SK-N-SH (cell line): ENCODE results near the gene TMEM9. TPM values are rescaled to one million over a fixed set of nuclear protein-coding genes. Genes with fewer than 3 reads are reported as not detected.

Source experiments
- CTCF ChIA-PET: fragments of 300-600, 350-600 bp; formaldehyde crosslinking; extraction: SDS; loops from one replicate; lab custom pipeline; 2021; lab: Yijun Ruan, JAX
- POLR2A ChIA-PET: fragments of 350-600 bp; sonication (Branson Sonifier 250); formaldehyde crosslinking; extraction: SDS; loops from one replicate; lab custom pipeline; 2020; ENCODE audit warnings: antibody characterized with exemption, inconsistent platforms; lab: Yijun Ruan, JAX
- DNase-seq: peaks from one replicate; pipeline ENCODE4 v3.0.0; 2012
- H2AFZ ChIP-seq: fragments of 200-600 bp; sonication (generic); 2 replicates; pipeline ENCODE4 v1.8.1; 2016; ENCODE audit warnings: antibody characterized with exemption, mild to moderate bottlenecking, low read depth
- H3F3A ChIP-seq: fragments of 200-600 bp; sonication (generic); replicated peaks from 2 replicates; pipeline ENCODE3; 2016; ENCODE audit warnings: antibody characterized with exemption, mild to moderate bottlenecking; ENCODE audit not compliant: insufficient read depth
- H3K27ac ChIP-seq, 2 experiments: fragments of 200-500 bp in 1 of 2; fragments of 200-600 bp in 1 of 2; sonication (Bioruptor generic) in 1 of 2; sonication (generic), shearing (Covaris generic) in 1 of 2; 2 replicates each; pipeline versions ENCODE4 v1.5.1 to v1.6.1; 2014 to 2016; ENCODE audit warnings: low read depth in 2 of 2, inconsistent platforms in 1 of 2, low read length in 1 of 2, mild to moderate bottlenecking in 1 of 2, mixed read lengths in 1 of 2
- H3K27me3 ChIP-seq: fragments of 200-600 bp; sonication (generic), shearing (Covaris generic); 2 replicates; pipeline ENCODE4 v1.6.1; 2016; ENCODE audit warnings: mixed run types; ENCODE audit not compliant: insufficient read depth
- H3K36me3 ChIP-seq, 2 experiments: fragments of 200-500 bp in 1 of 2; fragments of 200-600 bp in 1 of 2; sonication (Bioruptor generic) in 1 of 2; sonication (generic) in 1 of 2; replicated peaks in 1 of 2; 2 replicates each; pipeline versions ENCODE3 to v1.5.1; 2014 to 2016; ENCODE audit warnings: low read length in 1 of 2, mild to moderate bottlenecking in 1 of 2; ENCODE audit not compliant: insufficient read depth in 2 of 2, control insufficient read depth in 1 of 2
- H3K4me1 ChIP-seq, 2 experiments: fragments of 200-500 bp in 1 of 2; fragments of 200-600 bp in 1 of 2; sonication (Bioruptor generic) in 1 of 2; sonication (generic), shearing (Covaris generic) in 1 of 2; 2 replicates each; pipeline versions ENCODE4 v1.5.1 to v1.6.1; 2014 to 2016; ENCODE audit warnings: low read depth in 1 of 2, low read length in 1 of 2, mixed run types in 1 of 2; ENCODE audit not compliant: insufficient read depth in 2 of 2, control insufficient read depth in 1 of 2
- H3K4me2 ChIP-seq: fragments of 200-600 bp; sonication (generic), shearing (Covaris generic); 2 replicates; pipeline ENCODE4 v1.6.1; 2017; ENCODE audit warnings: mixed run types
- H3K4me3 ChIP-seq, 2 experiments: fragments of 200-500 bp in 1 of 2; fragments of 200-600 bp in 1 of 2; sonication (Bioruptor generic) in 1 of 2; sonication (generic), shearing (Covaris generic) in 1 of 2; 2 replicates each; pipeline versions ENCODE4 v1.5.1 to v1.8.1; 2014 to 2016; ENCODE audit warnings: low read depth in 2 of 2, inconsistent platforms in 1 of 2, low read length in 1 of 2, mild to moderate bottlenecking in 1 of 2, mixed read lengths in 1 of 2, moderate library complexity in 1 of 2
- H3K79me2 ChIP-seq: fragments of 200-600 bp; sonication (generic); 2 replicates; pipeline ENCODE4 v1.8.1; 2017; ENCODE audit warnings: mild to moderate bottlenecking; ENCODE audit not compliant: insufficient read depth
- H3K9ac ChIP-seq: fragments of 200-600 bp; sonication (generic); 2 replicates; pipeline ENCODE4 v1.6.1; 2017; ENCODE audit warnings: mixed run types
- H3K9me2 ChIP-seq: fragments of 200-600 bp; sonication (generic); 2 replicates; pipeline ENCODE4 v1.6.1; 2017; ENCODE audit warnings: mixed run types
- H3K9me3 ChIP-seq: fragments of 200-600 bp; sonication (generic); 2 replicates; pipeline ENCODE4 v1.6.1; 2017; ENCODE audit warnings: mixed run types, mild to moderate bottlenecking, moderate library complexity
- H4K20me1 ChIP-seq: fragments of 200-600 bp; sonication (generic); 2 replicates; pipeline ENCODE4 v1.6.1; 2017; ENCODE audit warnings: mild to moderate bottlenecking, mixed run types; ENCODE audit not compliant: insufficient read depth
- CHD2 ChIP-seq: fragments of 150-350 bp; IDR thresholded peaks from 2 replicates; pipeline ENCODE4 v1.6.1; 2018; ENCODE audit warnings: low read length; ENCODE audit not compliant: partially characterized antibody
- ELF1 ChIP-seq: IDR thresholded peaks from 2 replicates; pipeline ENCODE4 v1.4.0; 2012
- EZH2phosphoT487 ChIP-seq: fragments of 200-600 bp; sonication (generic); IDR thresholded peaks from 2 replicates; pipeline ENCODE4 v1.6.1; 2017; ENCODE audit warnings: low read depth, mixed run types, mild to moderate bottlenecking, antibody characterized with exemption, moderate library complexity, borderline replicate concordance
- FOSL2 ChIP-seq: IDR thresholded peaks from 2 replicates; pipeline ENCODE4 v1.4.0; 2012; ENCODE audit warnings: low read depth, mild to moderate bottlenecking, moderate library complexity, borderline replicate concordance
- FOXJ3 ChIP-seq: sonication (generic); formaldehyde crosslinking; IDR thresholded peaks from 2 replicates; pipeline ENCODE4 v1.5.1; 2020; ENCODE audit warnings: mild to moderate bottlenecking, missing genetic modification reagents
- GABPA ChIP-seq: IDR thresholded peaks from 2 replicates; pipeline ENCODE4 v1.4.0; 2012; ENCODE audit warnings: low read depth, mild to moderate bottlenecking
- JUND ChIP-seq: IDR thresholded peaks from 2 replicates; pipeline ENCODE4 v1.4.0; 2012
- MEF2A ChIP-seq: IDR thresholded peaks from 2 replicates; pipeline ENCODE4 v1.4.0; 2012; ENCODE audit warnings: low read depth, borderline replicate concordance
- NRF1 ChIP-seq: IDR thresholded peaks from 2 replicates; pipeline ENCODE4 v1.6.1; 2012; ENCODE audit warnings: low read depth, mild to moderate bottlenecking, low read length
- POLR2AphosphoS5 ChIP-seq: IDR thresholded peaks from 2 replicates; pipeline ENCODE4 v1.6.1; 2012; ENCODE audit warnings: low read depth, low read length
- RAD21 ChIP-seq: IDR thresholded peaks from 2 replicates; pipeline ENCODE4 v1.6.1; 2012; ENCODE audit warnings: mild to moderate bottlenecking, low read length
- RCOR1 ChIP-seq: fragments of 150-350 bp; IDR thresholded peaks from 2 replicates; pipeline ENCODE4 v1.6.1; 2017; ENCODE audit warnings: antibody characterized with exemption, low read length
- RXRA ChIP-seq: IDR thresholded peaks from 2 replicates; pipeline ENCODE4 v1.4.0; 2012; ENCODE audit warnings: low read depth, mild to moderate bottlenecking, borderline replicate concordance
- WGBS: methylation state at CpG from one replicate; pipeline ENCODE4 v1.1.6; 2017; ENCODE audit warnings: low lambda C conversion rate; 5-methylcytosine and 5-hydroxymethylcytosine counted together
- polyA plus RNA-seq, 3 experiments: library from polyadenylated mRNA; depleted of rRNA; stranded (reverse); fragments of >200 nt; gene quantifications; 2 replicates each; pipeline ENCODE4 v1.2.3, GENCODE V29; 2012
- TF ChIP-seq, protein P1 (sequence below): IDR thresholded peaks from 2 replicates; pipeline ENCODE4 v1.6.1; 2012; ENCODE audit warnings: mild to moderate bottlenecking, low read depth, low read length, moderate library complexity
- TF ChIP-seq, protein P2 (sequence below): fragments of 200-600 bp; sonication (generic); IDR thresholded peaks from 2 replicates; pipeline ENCODE4 v1.6.1; 2017; ENCODE audit warnings: antibody characterized with exemption, mild to moderate bottlenecking, moderate library complexity
- TF ChIP-seq, protein P3 (sequence below): fragments of 150-350 bp; IDR thresholded peaks from 2 replicates; pipeline ENCODE4 v1.6.1; 2017; ENCODE audit warnings: antibody characterized with exemption, low read length, low read depth, borderline replicate concordance
- TF ChIP-seq, protein P4 (sequence below): IDR thresholded peaks from 2 replicates; pipeline ENCODE4 v1.4.0; 2012; ENCODE audit warnings: low read depth, borderline replicate concordance

TMEM9 gene
- polyA plus RNA-seq, 1 of the 3 experiments (the other 2 are of a cell fraction), result 126 TPM

DNA sequence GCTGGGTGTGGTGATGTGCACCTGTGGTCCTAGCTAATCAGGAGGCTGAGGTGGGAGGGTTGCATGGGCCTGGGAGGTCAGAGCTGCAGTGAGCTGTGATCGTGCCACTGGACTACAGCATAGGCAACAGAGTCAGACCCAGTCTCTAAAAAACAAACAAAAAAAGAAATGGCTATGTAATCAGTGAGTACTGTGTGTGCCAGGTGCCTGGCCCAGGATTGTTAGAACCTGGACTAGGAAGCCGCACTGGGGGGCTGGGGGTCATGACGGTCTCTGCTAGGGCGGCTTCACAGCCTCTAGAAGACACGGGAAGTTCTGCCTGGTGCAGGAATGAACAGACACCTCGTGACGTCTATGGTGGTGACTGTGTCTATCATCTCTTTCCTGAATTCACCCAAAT lies 8.5 kb downstream of the TMEM9 start:
- Histone ChIP-seq H3K9me3 (no peaks in the 10 kb centered on the region), H3K27ac (no peak overlapping the region), H2AFZ (no peak overlapping the region), H3F3A (no peaks in the 10 kb centered on the region), H3K4me2 (no peak overlapping the region), H3K9me2 (no peaks in the 10 kb centered on the region), H3K36me3 (peaks cover 39 to 94% of the 10 kb centered on the region in 2 experiments), H3K27me3 (no peaks in the 10 kb centered on the region), H3K4me3 (no peak overlapping the region)
- ChIA-PET POLR2A (no interaction called here), CTCF (interaction anchor here (1.4 to 3.8 kb wide), 3 partner anchors 25 to 127 kb away, joined by 3 to 11 read pairs (median 3); no protein-coding TSS in a partner anchor)
- 82% methylated on average over 7 of the region's 7 CpGs for WGBS
- TF ChIP-seq MEF2A (no peak), NRF1 (no peak), POLR2AphosphoS5 (no peak), EZH2phosphoT487 (no peak), JUND (no peak), RAD21 (no peak)
- TF ChIP-seq, protein P1, sequence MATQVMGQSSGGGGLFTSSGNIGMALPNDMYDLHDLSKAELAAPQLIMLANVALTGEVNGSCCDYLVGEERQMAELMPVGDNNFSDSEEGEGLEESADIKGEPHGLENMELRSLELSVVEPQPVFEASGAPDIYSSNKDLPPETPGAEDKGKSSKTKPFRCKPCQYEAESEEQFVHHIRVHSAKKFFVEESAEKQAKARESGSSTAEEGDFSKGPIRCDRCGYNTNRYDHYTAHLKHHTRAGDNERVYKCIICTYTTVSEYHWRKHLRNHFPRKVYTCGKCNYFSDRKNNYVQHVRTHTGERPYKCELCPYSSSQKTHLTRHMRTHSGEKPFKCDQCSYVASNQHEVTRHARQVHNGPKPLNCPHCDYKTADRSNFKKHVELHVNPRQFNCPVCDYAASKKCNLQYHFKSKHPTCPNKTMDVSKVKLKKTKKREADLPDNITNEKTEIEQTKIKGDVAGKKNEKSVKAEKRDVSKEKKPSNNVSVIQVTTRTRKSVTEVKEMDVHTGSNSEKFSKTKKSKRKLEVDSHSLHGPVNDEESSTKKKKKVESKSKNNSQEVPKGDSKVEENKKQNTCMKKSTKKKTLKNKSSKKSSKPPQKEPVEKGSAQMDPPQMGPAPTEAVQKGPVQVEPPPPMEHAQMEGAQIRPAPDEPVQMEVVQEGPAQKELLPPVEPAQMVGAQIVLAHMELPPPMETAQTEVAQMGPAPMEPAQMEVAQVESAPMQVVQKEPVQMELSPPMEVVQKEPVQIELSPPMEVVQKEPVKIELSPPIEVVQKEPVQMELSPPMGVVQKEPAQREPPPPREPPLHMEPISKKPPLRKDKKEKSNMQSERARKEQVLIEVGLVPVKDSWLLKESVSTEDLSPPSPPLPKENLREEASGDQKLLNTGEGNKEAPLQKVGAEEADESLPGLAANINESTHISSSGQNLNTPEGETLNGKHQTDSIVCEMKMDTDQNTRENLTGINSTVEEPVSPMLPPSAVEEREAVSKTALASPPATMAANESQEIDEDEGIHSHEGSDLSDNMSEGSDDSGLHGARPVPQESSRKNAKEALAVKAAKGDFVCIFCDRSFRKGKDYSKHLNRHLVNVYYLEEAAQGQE, result no peak
- TF ChIP-seq, protein P2, sequence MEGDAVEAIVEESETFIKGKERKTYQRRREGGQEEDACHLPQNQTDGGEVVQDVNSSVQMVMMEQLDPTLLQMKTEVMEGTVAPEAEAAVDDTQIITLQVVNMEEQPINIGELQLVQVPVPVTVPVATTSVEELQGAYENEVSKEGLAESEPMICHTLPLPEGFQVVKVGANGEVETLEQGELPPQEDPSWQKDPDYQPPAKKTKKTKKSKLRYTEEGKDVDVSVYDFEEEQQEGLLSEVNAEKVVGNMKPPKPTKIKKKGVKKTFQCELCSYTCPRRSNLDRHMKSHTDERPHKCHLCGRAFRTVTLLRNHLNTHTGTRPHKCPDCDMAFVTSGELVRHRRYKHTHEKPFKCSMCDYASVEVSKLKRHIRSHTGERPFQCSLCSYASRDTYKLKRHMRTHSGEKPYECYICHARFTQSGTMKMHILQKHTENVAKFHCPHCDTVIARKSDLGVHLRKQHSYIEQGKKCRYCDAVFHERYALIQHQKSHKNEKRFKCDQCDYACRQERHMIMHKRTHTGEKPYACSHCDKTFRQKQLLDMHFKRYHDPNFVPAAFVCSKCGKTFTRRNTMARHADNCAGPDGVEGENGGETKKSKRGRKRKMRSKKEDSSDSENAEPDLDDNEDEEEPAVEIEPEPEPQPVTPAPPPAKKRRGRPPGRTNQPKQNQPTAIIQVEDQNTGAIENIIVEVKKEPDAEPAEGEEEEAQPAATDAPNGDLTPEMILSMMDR, result no peak
- TF ChIP-seq, protein P3, sequence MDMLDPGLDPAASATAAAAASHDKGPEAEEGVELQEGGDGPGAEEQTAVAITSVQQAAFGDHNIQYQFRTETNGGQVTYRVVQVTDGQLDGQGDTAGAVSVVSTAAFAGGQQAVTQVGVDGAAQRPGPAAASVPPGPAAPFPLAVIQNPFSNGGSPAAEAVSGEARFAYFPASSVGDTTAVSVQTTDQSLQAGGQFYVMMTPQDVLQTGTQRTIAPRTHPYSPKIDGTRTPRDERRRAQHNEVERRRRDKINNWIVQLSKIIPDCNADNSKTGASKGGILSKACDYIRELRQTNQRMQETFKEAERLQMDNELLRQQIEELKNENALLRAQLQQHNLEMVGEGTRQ, result no peak
- TF ChIP-seq, all 33 proteins: peak for 0
- Histone ChIP-seq H3K9ac (no peak overlapping the region), H4K20me1 (no peaks in the 10 kb centered on the region), H3K79me2 (no peaks in the 10 kb centered on the region), H3K4me1 (peaks cover 0 to 29% of the 10 kb centered on the region in 2 experiments; a peak in 1 of 4 replicates)
- no peak for DNase-seq

DNA sequence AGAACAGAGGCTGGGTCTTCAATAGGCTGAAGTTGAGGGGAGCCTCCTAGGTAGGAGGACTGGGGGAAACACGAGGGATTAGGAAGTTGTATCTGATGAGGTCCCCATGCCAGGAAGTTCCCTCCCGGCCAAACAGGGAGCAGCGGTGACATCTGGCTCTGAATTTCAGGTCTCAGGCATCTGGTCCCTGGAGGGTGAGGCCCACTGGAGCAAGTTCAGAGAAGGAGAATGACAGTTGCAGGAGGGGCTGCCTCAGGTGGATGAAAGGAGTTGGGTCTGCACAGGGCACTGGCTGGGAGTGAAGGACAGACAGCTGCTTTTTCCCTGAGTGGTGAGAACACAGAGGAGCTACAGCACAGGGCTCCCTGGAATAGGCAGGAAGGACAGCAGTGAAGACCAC lies 9.1 kb downstream of the TMEM9 start:
- no peaks in the 10 kb centered on the region for H3K9me3 ChIP-seq
- peaks cover 32 to 94% of the 10 kb centered on the region in 2 experiments for H3K36me3 ChIP-seq
- H3K4me2 ChIP-seq, result no peak overlapping the region
- no peak overlapping the region for H3K27ac ChIP-seq
- H3K4me1 ChIP-seq, result peaks cover 0 to 32% of the 10 kb centered on the region in 2 experiments; a peak in 1 of 4 replicates
- H3K9ac ChIP-seq, result no peak overlapping the region
- CTCF ChIA-PET, result interaction anchor here (1.4 to 3.8 kb wide), 2 partner anchors 26 to 77 kb away, joined by 3 to 11 read pairs; no protein-coding TSS in a partner anchor
- H3K4me3 ChIP-seq, result no peak overlapping the region
- no peaks in the 10 kb centered on the region for H3K9me2 ChIP-seq
- POLR2A ChIA-PET, result no interaction called here
- 90% methylated on average over 3 of the region's 3 CpGs for WGBS
- no peaks in the 10 kb centered on the region for H4K20me1 ChIP-seq
- H3K27me3 ChIP-seq, result no peaks in the 10 kb centered on the region
- H3F3A ChIP-seq, result no peaks in the 10 kb centered on the region
- TF ChIP-seq CHD2 (no peak), JUND (no peak), FOSL2 (no peak), ELF1 (no peak), FOXJ3 (CRISPR knock-in tag) (no peak), GABPA (no peak), RCOR1 (no peak), RXRA (no peak)
- TF ChIP-seq, protein P2, result no peak
- TF ChIP-seq, protein P4, sequence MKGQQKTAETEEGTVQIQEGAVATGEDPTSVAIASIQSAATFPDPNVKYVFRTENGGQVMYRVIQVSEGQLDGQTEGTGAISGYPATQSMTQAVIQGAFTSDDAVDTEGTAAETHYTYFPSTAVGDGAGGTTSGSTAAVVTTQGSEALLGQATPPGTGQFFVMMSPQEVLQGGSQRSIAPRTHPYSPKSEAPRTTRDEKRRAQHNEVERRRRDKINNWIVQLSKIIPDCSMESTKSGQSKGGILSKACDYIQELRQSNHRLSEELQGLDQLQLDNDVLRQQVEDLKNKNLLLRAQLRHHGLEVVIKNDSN, result no peak
- H2AFZ ChIP-seq, result no peak overlapping the region
- H3K79me2 ChIP-seq, result no peaks in the 10 kb centered on the region
- DNase-seq, result no peak
